HG03103 (cell line): ENCODE results near the gene CYP27C1.
"Not testable (repeated sequence)": the region's sequence is repeated elsewhere in the genome, so short reads cannot be mapped to it uniquely, and the experiment has no call there.

Experiments used
- ATAC-seq: cut with Tn5 transposase; IDR thresholded peaks from one replicate; pipeline ENCODE4 v1.9.1; 2021; ENCODE audit warnings: low read depth; ENCODE audit not compliant: unreplicated experiment

CYP27C1 gene

GRCh38 chr2:127175041-127175721 is 44.9 kb downstream of the CYP27C1 start:
- ATAC-seq: no peak

- ATAC-seq: no peak
These were observed 45.5 kb downstream of the CYP27C1 start for GRCh38 chr2:127174640-127175039.

GRCh38 chr2:127174136-127174535 is 46.0 kb downstream of the CYP27C1 start:
- ATAC-seq: no peak

GRCh38 chr2:127173057-127173456 is 47.0 kb downstream of the CYP27C1 start:
- ATAC-seq: no peak

- ATAC-seq: no peak
These were observed 47.8 kb downstream of the CYP27C1 start for GRCh38 chr2:127172306-127172705.

- no peak for ATAC-seq
These were observed 49.5 kb downstream of the CYP27C1 start for GRCh38 chr2:127170452-127171197.

- no peak for ATAC-seq
These were observed 50.1 kb downstream of the CYP27C1 start for GRCh38 chr2:127170021-127170420.

- no peak for ATAC-seq
These were observed 50.9 kb downstream of the CYP27C1 start for GRCh38 chr2:127169066-127169660.

- ATAC-seq: no peak
These were observed 53.8 kb downstream of the CYP27C1 start for GRCh38 chr2:127166231-127166860.

- ATAC-seq: no peak
These were observed 54.6 kb downstream of the CYP27C1 start for GRCh38 chr2:127165539-127165935.

GRCh38 chr2:127164761-127165538 is 55.1 kb downstream of the CYP27C1 start:
- no peak for ATAC-seq

- no peak for ATAC-seq
These were observed 56.2 kb downstream of the CYP27C1 start for GRCh38 chr2:127163921-127164320.

GRCh38 chr2:127163090-127163406 is 57.1 kb downstream of the CYP27C1 start:
- ATAC-seq: not testable (repeated sequence)

- ATAC-seq: no peak
These were observed 57.6 kb downstream of the CYP27C1 start for GRCh38 chr2:127162261-127163089.

GRCh38 chr2:127161176-127162136 is 58.6 kb downstream of the CYP27C1 start:
- ATAC-seq: no peak

GRCh38 chr2:127160676-127161075 is 59.4 kb downstream of the CYP27C1 start:
- ATAC-seq: no peak

GRCh38 chr2:127159543-127159942 is 60.6 kb downstream of the CYP27C1 start:
- ATAC-seq: no peak

GRCh38 chr2:127158614-127159290 is 61.3 kb downstream of the CYP27C1 start:
- ATAC-seq: no peak
